Left ventricle myocardium inferior (tissue), 1 donor: Measurements from ENCODE around the gene GIN1. TPM values are rescaled to one million over a fixed set of nuclear protein-coding genes. Genes with fewer than 3 reads are reported as not detected.

Experiments used
- DNase-seq: peaks from one replicate; pipeline ENCODE4 v3.0.0-alpha.2; 2020
- H3K27ac ChIP-seq: fragments of 200-600 bp; replicated peaks from 2 replicates; pipeline ENCODE4 v1.8.0; 2021
- H3K27me3 ChIP-seq: fragments of 200-600 bp; 2 replicates; pipeline ENCODE4 v1.8.0; 2021; ENCODE audit warnings: low read depth
- H3K36me3 ChIP-seq: fragments of 200-600 bp; 2 replicates; pipeline ENCODE4 v1.8.0; 2021
- H3K4me1 ChIP-seq: fragments of 200-600 bp; 2 replicates; pipeline ENCODE4 v1.8.0; 2021
- H3K4me3 ChIP-seq: fragments of 200-600 bp; 2 replicates; pipeline ENCODE4 v1.8.0; 2021; ENCODE audit warnings: mild to moderate bottlenecking, moderate library complexity
- H3K9me3 ChIP-seq: fragments of 200-600 bp; replicated peaks from 2 replicates; pipeline ENCODE4 v1.8.0; 2021
- intact Hi-C: fragments of 100-400 bp; cut with micrococcal nuclease; formaldehyde crosslinking; loops from one replicate; pipeline ENCODE4 v1.11.0; 2022
- total RNA-seq: library from RNA; stranded (reverse); fragmentation: NEBNext Ultra II Directional; extraction: Animal tissue kit (Norgen Biotek cat#: 25700); gene quantifications from one replicate; pipeline ENCODE4 v1.2.1, GENCODE V29; 2021
- TF ChIP-seq, protein P1 (sequence below): fragments of 200-600 bp; IDR thresholded peaks from 2 replicates; pipeline ENCODE4 v1.8.0; 2021; ENCODE audit warnings: antibody characterized with exemption, mild to moderate bottlenecking, borderline replicate concordance
- donor health status: DM: no; HTN: yes; CAD: no; lungs with severe emphysema.

The GIN1 gene
- total RNA-seq, 1 donor from 2014 or later = 14.1 TPM

DNA sequence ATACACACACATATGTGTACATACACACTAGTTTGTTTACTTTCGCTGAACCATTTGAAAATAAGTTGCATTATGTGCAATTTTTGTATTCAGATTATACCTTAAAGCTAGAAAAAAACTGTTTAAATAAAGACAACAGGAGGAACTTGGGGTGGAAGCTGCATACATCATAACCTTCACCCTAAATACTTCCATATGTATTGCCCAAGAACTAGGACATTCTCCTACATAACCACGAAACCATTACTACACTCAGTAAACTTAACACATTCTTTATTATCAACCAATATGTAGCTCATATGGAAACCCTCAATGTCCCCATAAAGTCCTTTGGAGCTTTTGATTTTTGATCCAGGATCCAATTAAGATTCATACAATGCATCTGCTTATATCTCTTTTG is 83.3 kb downstream of the GIN1 start:
- peaks cover 14% of the 10 kb centered on the region for H3K9me3 ChIP-seq
- TF ChIP-seq, protein P1, sequence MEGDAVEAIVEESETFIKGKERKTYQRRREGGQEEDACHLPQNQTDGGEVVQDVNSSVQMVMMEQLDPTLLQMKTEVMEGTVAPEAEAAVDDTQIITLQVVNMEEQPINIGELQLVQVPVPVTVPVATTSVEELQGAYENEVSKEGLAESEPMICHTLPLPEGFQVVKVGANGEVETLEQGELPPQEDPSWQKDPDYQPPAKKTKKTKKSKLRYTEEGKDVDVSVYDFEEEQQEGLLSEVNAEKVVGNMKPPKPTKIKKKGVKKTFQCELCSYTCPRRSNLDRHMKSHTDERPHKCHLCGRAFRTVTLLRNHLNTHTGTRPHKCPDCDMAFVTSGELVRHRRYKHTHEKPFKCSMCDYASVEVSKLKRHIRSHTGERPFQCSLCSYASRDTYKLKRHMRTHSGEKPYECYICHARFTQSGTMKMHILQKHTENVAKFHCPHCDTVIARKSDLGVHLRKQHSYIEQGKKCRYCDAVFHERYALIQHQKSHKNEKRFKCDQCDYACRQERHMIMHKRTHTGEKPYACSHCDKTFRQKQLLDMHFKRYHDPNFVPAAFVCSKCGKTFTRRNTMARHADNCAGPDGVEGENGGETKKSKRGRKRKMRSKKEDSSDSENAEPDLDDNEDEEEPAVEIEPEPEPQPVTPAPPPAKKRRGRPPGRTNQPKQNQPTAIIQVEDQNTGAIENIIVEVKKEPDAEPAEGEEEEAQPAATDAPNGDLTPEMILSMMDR = no peak
- no peak overlapping the region for H3K27ac ChIP-seq
- no peaks in the 10 kb centered on the region for H3K27me3 ChIP-seq
- no peak for DNase-seq
- peaks cover 16% of the 10 kb centered on the region for H3K36me3 ChIP-seq
- intact Hi-C loops = no loop called here
- no peak overlapping the region for H3K4me3 ChIP-seq
- no peaks in the 10 kb centered on the region for H3K4me1 ChIP-seq

Other genes starting within 250 kb of the GIN1 start
- 28.5 TPM for gene PPIP5K2, start 163 bp upstream of the GIN1 start, total RNA-seq
- 5.5 TPM for gene MACIR, start 138.6 kb upstream of the GIN1 start, total RNA-seq